GM18873 (cell line): ENCODE results near the gene EIF4EBP2.

Experiments used
- ATAC-seq: cut with Tn5 transposase; IDR thresholded peaks from one replicate; pipeline ENCODE4 v1.9.1; 2021; ENCODE audit warnings: mild to moderate bottlenecking, moderate library complexity, moderate number of reproducible peaks; ENCODE audit not compliant: unreplicated experiment, low FRiP score

The EIF4EBP2 gene

GRCh38 chr10:70426823-70427222, 22.9 kb downstream of the EIF4EBP2 start:
- ATAC-seq, result no peak

GRCh38 chr10:70430493-70431445, 26.8 kb downstream of the EIF4EBP2 start:
- no peak for ATAC-seq

- ATAC-seq, result no peak
Measured at GRCh38 chr10:70432101-70432500, 28.2 kb downstream of the EIF4EBP2 start.

- ATAC-seq, result no peak
Measured at GRCh38 chr10:70432561-70433263, 28.8 kb downstream of the EIF4EBP2 start.

GRCh38 chr10:70433581-70434280, 29.8 kb downstream of the EIF4EBP2 start:
- ATAC-seq, result no peak

- no peak for ATAC-seq
Measured at GRCh38 chr10:70435241-70436085, 31.5 kb downstream of the EIF4EBP2 start.

GRCh38 chr10:70437721-70438120, 33.8 kb downstream of the EIF4EBP2 start:
- no peak for ATAC-seq

GRCh38 chr10:70440296-70441160, 36.6 kb downstream of the EIF4EBP2 start:
- ATAC-seq, result no peak

GRCh38 chr10:70441161-70441894, 37.4 kb downstream of the EIF4EBP2 start, which contains the start of gene NODAL:
Gene NODAL (minus strand): TSS chr10:70441681. CDS start chr10:70441667, 14 bp downstream.
- ATAC-seq, result no peak

GRCh38 chr10:70441895-70442309, 38.0 kb downstream of the EIF4EBP2 start:
- no peak for ATAC-seq

- no peak for ATAC-seq
Measured at GRCh38 chr10:70442332-70442988, 38.5 kb downstream of the EIF4EBP2 start.

- ATAC-seq, result no peak
Measured at GRCh38 chr10:70444744-70445143, 40.8 kb downstream of the EIF4EBP2 start.

- no peak for ATAC-seq
Measured at GRCh38 chr10:70445718-70446657, 42.0 kb downstream of the EIF4EBP2 start.

GRCh38 chr10:70448236-70448635, 44.3 kb downstream of the EIF4EBP2 start:
- no peak for ATAC-seq

- ATAC-seq, result no peak
Measured at GRCh38 chr10:70455213-70455630, 51.3 kb downstream of the EIF4EBP2 start.

- ATAC-seq, result no peak
Measured at GRCh38 chr10:70456164-70456563, 52.2 kb downstream of the EIF4EBP2 start.
